Ovary (tissue), 9 donors: ENCODE measurements around the gene CNNM1. TPM values are rescaled to one million over a fixed set of nuclear protein-coding genes. Genes with fewer than 3 reads are reported as not detected.

Experiments
- DNase-seq, 5 donors: peaks; one replicate each; pipeline ENCODE4 v3.0.0-alpha.2; 2019 to 2020
- H3K27ac ChIP-seq, 2 donors: fragments of 200-600 bp; one replicate each; pipeline versions ENCODE4 v1.5.1 to v1.8.0; 2019 to 2022
- H3K27me3 ChIP-seq: fragments of 200-600 bp; one replicate; pipeline ENCODE4 v1.8.0; 2022
- H3K36me3 ChIP-seq: fragments of 200-600 bp; sonication (generic); one replicate; pipeline ENCODE4 v1.5.1; 2019
- H3K4me1 ChIP-seq: one replicate; pipeline ENCODE4 v1.8.1; 2013; ENCODE audit warnings: mild to moderate bottlenecking, moderate library complexity; ENCODE audit not compliant: insufficient read depth
- H3K4me3 ChIP-seq: fragments of 200-600 bp; sonication (generic); one replicate; pipeline ENCODE4 v1.5.1; 2017
- H3K9me3 ChIP-seq, 2 donors: fragments of 200-600 bp in 1 of 2; sonication (generic) in 1 of 2; one replicate each; pipeline versions ENCODE4 v1.5.1 to v1.8.1; 2013 to 2019; ENCODE audit warnings: mild to moderate bottlenecking in 1 of 2, moderate library complexity in 1 of 2
- CTCF ChIP-seq, 3 donors: fragments of 450-650 bp in 2 of 3; fragments of 200-600 bp in 1 of 3; IDR thresholded peaks; one replicate each; pipeline versions ENCODE4 v1.5.1 to v1.8.0; 2016 to 2022; ENCODE audit warnings: antibody characterized with exemption in 3 of 3, mild to moderate bottlenecking in 1 of 3
- EP300 ChIP-seq: sonication (generic); formaldehyde crosslinking; IDR thresholded peaks from one replicate; pipeline ENCODE4 v1.6.1; 2017; ENCODE audit warnings: antibody characterized with exemption
- POLR2A ChIP-seq: fragments of 450-650 bp; IDR thresholded peaks from one replicate; pipeline ENCODE4 v1.6.1; 2017; ENCODE audit warnings: antibody characterized with exemption, mild to moderate bottlenecking, moderate library complexity
- WGBS, 3 donors: extraction: QIAGEN DNeasy Blood & Tissue Kit in 1 of 3; methylation state at CpG; one replicate each; pipeline versions ENCODE4 v1.1.5 to v1.1.7; 2013 to 2017; 5-methylcytosine and 5-hydroxymethylcytosine counted together
- intact Hi-C, 4 donors: fragments of 100-400 bp; cut with DNase I; formaldehyde crosslinking; loops; one replicate each; pipeline versions ENCODE4 v1.11.0 to v1.15.1; 2022 to 2023
- polyA plus RNA-seq, 2 donors: library from polyadenylated mRNA; stranded (reverse); fragments of 200-250 nt in 1 of 2; fragments of 350-450 nt in 1 of 2; fragmentation: Illumina TruSeq in 1 of 2; extraction: RNeasy Lipid Tissue Mini Kit (QIAGEN cat#74804) in 1 of 2; gene quantifications; one replicate each; pipeline ENCODE4 v1.2.3, GENCODE V29; 2013 to 2014
- total RNA-seq, 7 donors: library from RNA; depleted of rRNA in 2 of 7; stranded (reverse); fragments of >200 nt in 2 of 7; fragmentation: NEBNext Ultra II Directional in 3 of 7; extraction: Animal tissue kit (Norgen Biotek cat#: 25700) in 3 of 7; gene quantifications; one replicate each; pipeline versions ENCODE4 v1.1.0 to v1.2.4, GENCODE V29; 2016 to 2023
- donor health status: DM: no; HTN: no; CAD: no; lungs with moderate emphysema.
- donor health status: DM: no; HTN: no; CAD: no.
- donor health status: Bipolar disorder and iron deficiency.
- donor health status: DM: yes; HTN: yes; CAD: no.
- donor health status: DM: no; HTN: no; CAD: no.
- donor health status: DM: yes; HTN: yes; CAD: no.

The CNNM1 gene
- total and polyA plus RNA-seq, 9 donors, result 1.0 to 3.9 (median 2.4) TPM

- DNase-seq, result no peak
- intact Hi-C loops, result no loop called here
- Histone ChIP-seq H3K27me3 (no peaks in the 10 kb centered on the region), H3K9me3 (no peaks in the 10 kb centered on the region), H3K27ac (no peak overlapping the region), H3K4me3 (no peak overlapping the region), H3K4me1 (no peaks in the 10 kb centered on the region), H3K36me3 (no peaks in the 10 kb centered on the region)
- TF ChIP-seq POLR2A (no peak), EP300 (no peak), CTCF (IDR thresholded peaks at IDR 0.05) (no peak)
These were observed 24.3 kb upstream of the CNNM1 start for GRCh38 chr10:99304862-99305229.

- H3K9me3 ChIP-seq, result no peaks in the 10 kb centered on the region
These were observed 16.7 kb upstream of the CNNM1 start for GRCh38 chr10:99312501-99312900.

GRCh38 chr10:99315853-99316252 is 13.3 kb upstream of the CNNM1 start:
- no peaks in the 10 kb centered on the region for H3K4me1 ChIP-seq
- no peak overlapping the region for H3K4me3 ChIP-seq
- no peaks in the 10 kb centered on the region for H3K36me3 ChIP-seq
- intact Hi-C loops, result no loop called here
- TF ChIP-seq EP300 (no peak), POLR2A (no peak), CTCF (IDR thresholded peaks at IDR 0.05) (no peak)
- no peaks in the 10 kb centered on the region for H3K9me3 ChIP-seq
- H3K27me3 ChIP-seq, result no peaks in the 10 kb centered on the region
- H3K27ac ChIP-seq, result no peak overlapping the region
- WGBS, 3 donors, result 94 to 96% (median 95%) methylated on average over 16 of the region's 16 CpGs
- no peak for DNase-seq

More at GRCh38 chr10:99312501-99312900, 16.7 kb upstream of the CNNM1 start:
- H3K27me3 ChIP-seq, result no peaks in the 10 kb centered on the region
- H3K36me3 ChIP-seq, result no peaks in the 10 kb centered on the region
- H3K4me3 ChIP-seq, result no peak overlapping the region
- H3K4me1 ChIP-seq, result no peaks in the 10 kb centered on the region
- TF ChIP-seq POLR2A, result no peak
- TF ChIP-seq CTCF (IDR thresholded peaks at IDR 0.05), result no peak
- TF ChIP-seq EP300, result no peak
- no peak for DNase-seq
- intact Hi-C loops, result no loop called here
- 83 to 93% (median 84%) methylated on average over 2 of the region's 2 CpGs for WGBS, 3 donors
- H3K27ac ChIP-seq, result no peak overlapping the region

GRCh38 chr10:99316374-99316773 is 12.8 kb upstream of the CNNM1 start:
- H3K27ac ChIP-seq, result no peak overlapping the region
- no peak for TF ChIP-seq POLR2A
- no peak for TF ChIP-seq CTCF (IDR thresholded peaks at IDR 0.05)
- no peak for TF ChIP-seq EP300
- H3K9me3 ChIP-seq, result no peaks in the 10 kb centered on the region
- H3K36me3 ChIP-seq, result no peaks in the 10 kb centered on the region
- no peaks in the 10 kb centered on the region for H3K4me1 ChIP-seq
- no peak for DNase-seq
- 80 to 86% (median 81%) methylated on average over 17 of the region's 17 CpGs for WGBS, 3 donors
- no peaks in the 10 kb centered on the region for H3K27me3 ChIP-seq
- intact Hi-C loops, result no loop called here
- H3K4me3 ChIP-seq, result no peak overlapping the region

GRCh38 chr10:99318048-99318447 is 11.1 kb upstream of the CNNM1 start:
- no peak for TF ChIP-seq EP300
- no peak for TF ChIP-seq CTCF (IDR thresholded peaks at IDR 0.05)
- no peak for TF ChIP-seq POLR2A
- Histone ChIP-seq H3K36me3 (no peaks in the 10 kb centered on the region), H3K9me3 (no peaks in the 10 kb centered on the region), H3K27me3 (no peaks in the 10 kb centered on the region), H3K4me3 (no peak overlapping the region), H3K4me1 (no peaks in the 10 kb centered on the region), H3K27ac (no peak overlapping the region)
- DNase-seq, result no peak
- 49 to 68% (median 49%) methylated on average over 3 of the region's 3 CpGs for WGBS, 3 donors
- intact Hi-C loops, result no loop called here
